Urinary bladder (tissue), 4 donors: ENCODE results near the gene WLS. TPM values are rescaled to one million over a fixed set of nuclear protein-coding genes. Genes with fewer than 3 reads are reported as not detected.

Experiments
- DNase-seq: peaks from one replicate; pipeline ENCODE4 v3.0.0-alpha.2; 2015; ENCODE audit errors: extremely low spot score
- H3K27ac ChIP-seq: one replicate; pipeline ENCODE4 v1.5.1; 2013; ENCODE audit warnings: low read depth, mild to moderate bottlenecking, moderate library complexity
- H3K36me3 ChIP-seq: one replicate; pipeline ENCODE4 v1.6.1; 2013; ENCODE audit warnings: mild to moderate bottlenecking, moderate library complexity; ENCODE audit not compliant: insufficient read depth
- H3K4me1 ChIP-seq: one replicate; pipeline ENCODE4 v1.6.1; 2013; ENCODE audit warnings: mild to moderate bottlenecking, moderate library complexity; ENCODE audit not compliant: insufficient read depth
- H3K4me3 ChIP-seq: one replicate; pipeline ENCODE4 v1.5.1; 2013; ENCODE audit warnings: low read depth, low read length
- WGBS: extraction: QIAGEN DNeasy Blood & Tissue Kit; methylation state at CpG from one replicate; pipeline ENCODE4 v1.1.7; 2013; 5-methylcytosine and 5-hydroxymethylcytosine counted together
- polyA plus RNA-seq: library from polyadenylated mRNA; stranded (reverse); fragments of 200-250 nt; gene quantifications from one replicate; pipeline ENCODE4 v1.2.3, GENCODE V29; 2013
- total RNA-seq: library from RNA; depleted of rRNA; stranded (reverse); fragments of >200 nt; gene quantifications from one replicate; pipeline ENCODE4 v1.2.3, GENCODE V29; 2014
- donor health status: healthy with polysubstance abuse.
- donor health status: healthy.

The WLS gene
- total and polyA plus RNA-seq, 2 donors: 98.7 to 107 TPM

DNA sequence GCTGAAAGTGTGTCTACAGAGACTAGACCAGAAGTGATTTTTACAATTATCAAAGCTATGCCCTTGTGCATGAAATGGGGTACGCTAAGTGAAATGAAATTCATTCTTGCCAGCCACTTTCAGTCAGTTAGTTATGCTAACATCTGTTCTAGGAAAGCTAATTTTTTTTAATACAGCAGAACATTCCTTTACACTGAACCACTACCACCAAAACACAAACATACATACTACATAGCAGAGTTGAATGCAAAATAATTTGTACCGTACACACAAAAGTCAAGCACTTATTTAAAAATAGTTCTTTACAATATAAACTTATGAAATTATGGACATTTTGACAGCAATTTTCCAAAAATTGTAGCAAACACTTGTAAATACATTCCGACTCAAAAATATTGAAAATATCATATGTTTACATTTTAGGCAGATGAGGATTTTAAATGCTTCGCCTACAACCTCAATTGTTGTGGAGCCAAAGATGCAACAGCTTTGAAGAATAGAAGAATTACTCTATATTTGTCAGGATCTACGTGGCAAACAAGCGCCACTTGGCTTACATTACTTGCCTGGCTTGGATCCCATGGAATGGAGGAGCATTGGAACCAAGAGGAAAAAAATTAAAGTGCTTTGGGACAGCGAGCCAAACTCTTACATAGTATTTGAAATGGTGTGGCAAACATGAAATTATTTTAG, 30.6 kb downstream of the WLS start:
- DNase-seq: no peak
- Histone ChIP-seq H3K4me3 (no peak overlapping the region), H3K36me3 (no peaks in the 10 kb centered on the region), H3K27ac (no peak overlapping the region), H3K4me1 (no peaks in the 10 kb centered on the region)
- 47% methylated on average over 7 of the region's 7 CpGs for WGBS

- no peaks in the 10 kb centered on the region for H3K36me3 ChIP-seq
- H3K27ac ChIP-seq: no peak overlapping the region
- DNase-seq: no peak
- 96% methylated on average over 2 of the region's 2 CpGs for WGBS
- no peak overlapping the region for H3K4me3 ChIP-seq
- no peaks in the 10 kb centered on the region for H3K4me1 ChIP-seq
Measured at GRCh38 chr1:68199603-68200002, 32.7 kb downstream of the WLS start.

GRCh38 chr1:68198752-68199151, 33.6 kb downstream of the WLS start:
- 84% methylated on average over 2 of the region's 2 CpGs for WGBS
- Histone ChIP-seq H3K36me3 (no peaks in the 10 kb centered on the region), H3K4me1 (no peaks in the 10 kb centered on the region), H3K4me3 (no peak overlapping the region), H3K27ac (no peak overlapping the region)
- DNase-seq: no peak

GRCh38 chr1:68197891-68198290, 34.4 kb downstream of the WLS start:
- H3K27ac ChIP-seq: peak overlapping the region; percentile 29
- H3K4me3 ChIP-seq: no peak overlapping the region
- no peak for DNase-seq
- 74% methylated on average over 1 of the region's 1 CpG for WGBS
- no peaks in the 10 kb centered on the region for H3K36me3 ChIP-seq
- no peaks in the 10 kb centered on the region for H3K4me1 ChIP-seq

- no peak overlapping the region for H3K4me3 ChIP-seq
- WGBS: 66% methylated on average over 2 of the region's 2 CpGs
- H3K36me3 ChIP-seq: no peaks in the 10 kb centered on the region
- no peak for DNase-seq
- H3K27ac ChIP-seq: peak overlapping the region; percentile 50
- no peaks in the 10 kb centered on the region for H3K4me1 ChIP-seq
Measured at GRCh38 chr1:68197461-68197860, 34.9 kb downstream of the WLS start.

GRCh38 chr1:68196676-68197075, 35.6 kb downstream of the WLS start:
- Histone ChIP-seq H3K4me1 (no peaks in the 10 kb centered on the region), H3K4me3 (no peak overlapping the region), H3K36me3 (no peaks in the 10 kb centered on the region), H3K27ac (no peak overlapping the region)
- DNase-seq: no peak
- 35% methylated on average over 3 of the region's 3 CpGs for WGBS

- no peaks in the 10 kb centered on the region for H3K36me3 ChIP-seq
- DNase-seq: no peak
- 95% methylated on average over 2 of the region's 2 CpGs for WGBS
- H3K27ac ChIP-seq: no peak overlapping the region
- no peak overlapping the region for H3K4me3 ChIP-seq
- H3K4me1 ChIP-seq: no peaks in the 10 kb centered on the region
Measured at GRCh38 chr1:68191717-68192116, 40.6 kb downstream of the WLS start.

- 29% methylated on average over 4 of the region's 4 CpGs for WGBS
- no peak for DNase-seq
- Histone ChIP-seq H3K27ac (peak overlapping the region; percentile 70), H3K4me3 (no peak overlapping the region), H3K4me1 (no peaks in the 10 kb centered on the region), H3K36me3 (no peaks in the 10 kb centered on the region)
Measured at GRCh38 chr1:68188644-68189340, 43.5 kb downstream of the WLS start.

DNA sequence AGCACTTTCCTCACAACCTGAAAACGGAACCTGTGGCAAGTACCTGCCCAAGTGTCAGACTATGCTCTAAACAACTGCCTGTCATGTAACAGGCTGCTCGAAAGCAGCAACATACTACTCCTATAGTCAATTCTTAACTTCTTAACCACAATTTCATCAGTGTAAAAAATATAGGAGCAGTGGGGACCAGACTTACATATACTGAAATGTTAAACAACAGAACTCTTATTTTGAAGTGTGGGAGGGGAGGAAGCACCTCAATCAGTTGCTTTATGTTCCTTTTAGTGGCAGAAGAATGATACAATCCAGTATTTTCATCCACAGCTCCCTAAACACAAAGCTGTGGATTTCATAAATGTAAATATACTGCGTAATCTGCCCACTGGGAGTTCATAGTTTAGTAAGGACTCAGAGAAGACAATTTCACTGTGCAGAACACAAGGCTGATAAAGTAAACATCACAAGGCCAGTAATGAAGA, 44.2 kb downstream of the WLS start:
- H3K27ac ChIP-seq: peak overlapping the region; percentile 83
- WGBS: 61% methylated on average over 3 of the region's 3 CpGs
- H3K4me3 ChIP-seq: no peak overlapping the region
- H3K4me1 ChIP-seq: no peaks in the 10 kb centered on the region
- DNase-seq: no peak
- H3K36me3 ChIP-seq: no peaks in the 10 kb centered on the region

- Histone ChIP-seq H3K4me1 (no peaks in the 10 kb centered on the region), H3K4me3 (no peak overlapping the region), H3K36me3 (no peaks in the 10 kb centered on the region), H3K27ac (no peak overlapping the region)
- DNase-seq: no peak
- 47% methylated on average over 2 of the region's 2 CpGs for WGBS
Measured at GRCh38 chr1:68185743-68186142, 46.6 kb downstream of the WLS start.

DNA sequence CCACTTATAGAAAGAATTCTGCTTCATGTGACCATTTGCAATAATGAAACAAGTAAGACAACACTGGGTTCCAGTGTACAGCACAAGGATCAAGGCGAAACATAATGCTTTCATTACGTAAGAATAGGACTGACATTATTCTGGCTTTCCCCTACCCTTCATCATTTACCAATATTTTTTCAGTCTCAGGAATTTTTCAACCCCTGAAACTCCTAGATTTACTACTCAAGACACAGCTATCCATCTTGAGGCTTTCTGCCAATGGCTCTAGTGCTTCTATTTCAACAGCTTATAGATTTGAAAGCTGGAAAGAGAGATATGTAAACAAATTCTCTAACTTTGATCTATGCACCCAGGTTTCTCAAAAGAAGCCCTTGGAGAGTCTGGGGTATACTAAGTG, 48.4 kb downstream of the WLS start:
- 97% methylated on average over 2 of the region's 2 CpGs for WGBS
- H3K4me3 ChIP-seq: no peak overlapping the region
- H3K27ac ChIP-seq: no peak overlapping the region
- H3K4me1 ChIP-seq: no peaks in the 10 kb centered on the region
- no peak for DNase-seq
- H3K36me3 ChIP-seq: no peaks in the 10 kb centered on the region

DNA sequence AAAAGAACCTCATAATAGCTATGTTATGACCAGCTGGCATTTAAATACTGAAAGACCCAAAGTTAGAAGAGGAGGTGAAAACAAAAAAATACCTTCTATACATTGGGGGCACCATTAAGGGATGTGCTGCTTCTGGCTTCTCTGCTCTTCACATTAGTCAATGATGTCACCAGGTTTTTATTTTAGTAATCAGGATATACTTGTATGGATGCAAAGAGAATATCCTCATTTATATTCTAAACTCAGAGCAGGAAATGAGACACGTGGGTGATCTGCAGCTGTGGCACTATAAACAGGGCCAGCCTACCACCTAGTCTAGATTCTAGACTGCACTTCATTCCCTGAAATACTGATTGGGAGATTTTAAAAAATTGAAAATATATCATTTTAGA, 51.2 kb downstream of the WLS start:
- H3K4me3 ChIP-seq: no peak overlapping the region
- H3K36me3 ChIP-seq: no peaks in the 10 kb centered on the region
- WGBS: 74% methylated on average over 1 of the region's 1 CpG
- H3K4me1 ChIP-seq: no peaks in the 10 kb centered on the region
- no peak overlapping the region for H3K27ac ChIP-seq
- DNase-seq: no peak

DNA sequence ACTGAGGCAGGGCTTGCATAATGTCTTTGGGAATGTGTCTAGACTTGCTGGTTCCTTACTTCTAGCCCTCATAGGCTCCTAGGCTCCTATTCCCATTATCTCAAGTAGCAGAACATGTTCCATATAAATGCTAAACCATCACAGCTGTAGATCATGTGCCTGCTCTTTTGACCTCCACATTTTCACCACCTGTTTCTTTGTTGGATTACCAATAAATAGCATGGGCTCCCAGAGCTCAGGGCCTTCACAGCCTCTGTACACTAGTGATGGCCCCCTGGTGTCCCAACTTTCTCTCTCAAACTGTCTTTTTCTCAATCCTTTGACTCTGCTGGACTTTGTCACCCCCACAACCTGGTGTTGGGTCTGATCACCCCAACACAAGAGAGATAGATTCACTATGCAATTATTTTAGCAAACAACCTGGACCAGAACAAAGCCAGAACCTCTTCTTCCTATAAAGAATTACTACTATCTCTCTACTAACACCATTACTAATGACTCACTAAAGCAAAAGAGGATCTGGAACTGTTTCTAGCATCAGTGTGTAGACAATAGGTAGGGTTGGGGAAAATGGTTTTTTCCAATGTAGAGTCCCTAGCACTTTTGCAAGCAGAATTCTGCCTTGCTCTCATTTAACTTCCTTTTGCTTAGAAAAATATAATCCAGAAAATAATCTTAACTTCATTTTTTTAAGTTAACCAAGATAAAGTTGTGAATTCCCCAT, 51.7 kb downstream of the WLS start:
- no peaks in the 10 kb centered on the region for H3K36me3 ChIP-seq
- H3K4me3 ChIP-seq: no peak overlapping the region
- H3K27ac ChIP-seq: no peak overlapping the region
- DNase-seq: no peak
- no peaks in the 10 kb centered on the region for H3K4me1 ChIP-seq
